Stimulated activated naive CD8-positive, alpha-beta T cell treated with anti-CD3 and anti-CD28 coated beads, Interleukin-15, amount 100 ng/mL, for 72 hours (primary cell): ENCODE results near the gene TOR4A.
A peak's percentile ranks its signal among the peaks of the same experiment; 100 is the strongest.

Experiments used
- ATAC-seq: fragments of 150-1000 bp; cut with Tn5 transposase; 2 replicates; pipeline ENCODE4 v1.10.0; 2021; ENCODE audit warnings: mild to moderate bottlenecking, moderate library complexity
- DNase-seq, 2 donors: peaks; one replicate each; pipeline ENCODE4 v3.0.0; 2021 to 2022
- H3K27ac Mint-ChIP-seq, 2 donors: one replicate each; pipeline ENCODE4 v1.8.0; 2022; ENCODE audit warnings: mild to moderate bottlenecking in 2 of 2, mixed read lengths in 2 of 2, moderate library complexity in 2 of 2
- H3K27me3 Mint-ChIP-seq: one replicate; pipeline ENCODE4 v1.8.0; 2022; ENCODE audit warnings: mixed read lengths
- H3K4me1 Mint-ChIP-seq: one replicate; pipeline ENCODE4 v1.8.0; 2022; ENCODE audit warnings: mild to moderate bottlenecking, mixed read lengths
- H3K4me3 Mint-ChIP-seq, 2 donors: one replicate each; pipeline ENCODE4 v1.8.0; 2022; ENCODE audit warnings: mild to moderate bottlenecking in 2 of 2, mixed read lengths in 2 of 2, moderate library complexity in 1 of 2
- H3K9me3 Mint-ChIP-seq, 2 donors: one replicate each; pipeline ENCODE4 v1.8.0; 2022; ENCODE audit warnings: mixed read lengths in 2 of 2

TOR4A gene

DNA sequence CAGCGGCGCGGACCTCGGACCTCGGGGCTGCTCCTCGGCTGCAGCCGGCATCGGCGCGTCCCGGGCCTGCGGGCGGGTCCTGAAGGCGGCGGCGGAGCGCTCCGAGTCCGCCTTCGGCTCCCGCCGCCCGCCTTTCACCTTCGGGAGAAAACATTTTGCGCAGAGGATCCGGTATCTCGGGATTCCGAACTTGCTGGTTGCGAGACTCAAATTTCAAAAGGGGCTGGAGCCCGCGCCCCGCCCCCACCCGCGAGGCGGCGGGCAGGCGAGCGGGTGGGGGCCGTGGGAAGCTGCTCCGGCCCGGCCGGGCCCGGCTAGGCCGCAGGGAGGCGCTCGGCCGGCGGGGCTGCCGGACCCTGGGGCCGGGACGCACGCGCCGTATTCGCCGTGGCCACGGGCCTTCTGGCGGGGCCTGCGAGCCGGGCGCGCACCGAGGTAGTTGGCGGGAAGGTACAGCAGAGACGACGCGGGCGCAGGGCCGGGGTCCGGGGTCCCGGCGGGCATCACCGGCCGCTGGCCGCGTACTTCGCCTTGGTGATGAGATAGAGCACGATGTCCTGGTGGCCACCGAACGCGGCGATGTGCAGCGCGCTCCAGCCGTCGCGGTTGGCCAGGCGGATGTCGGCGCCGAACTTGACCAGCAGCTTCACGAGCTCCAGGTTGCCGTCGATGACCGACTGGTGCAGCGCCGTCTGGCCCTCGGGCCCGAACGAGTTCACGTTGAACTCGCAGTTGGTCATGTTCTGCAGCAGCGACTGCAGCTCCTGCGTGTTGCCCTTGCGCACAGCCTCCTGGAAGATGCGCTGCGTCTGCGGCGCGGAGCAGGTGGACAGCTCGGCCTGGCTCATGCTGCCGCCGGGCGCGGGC is 23.8 kb downstream of the TOR4A start:
- ATAC-seq (peak; percentile 40), DNase-seq (peak in 1 of 2 donors; percentile 53)
- peak overlapping the region; percentile 85 to 90 for H3K4me3 Mint-ChIP-seq
- peaks cover 53% of the 10 kb centered on the region for H3K4me1 Mint-ChIP-seq
- H3K27me3 Mint-ChIP-seq: peaks cover 47% of the 10 kb centered on the region
- H3K27ac Mint-ChIP-seq: no peak overlapping the region
- H3K9me3 Mint-ChIP-seq: no peaks in the 10 kb centered on the region

DNA sequence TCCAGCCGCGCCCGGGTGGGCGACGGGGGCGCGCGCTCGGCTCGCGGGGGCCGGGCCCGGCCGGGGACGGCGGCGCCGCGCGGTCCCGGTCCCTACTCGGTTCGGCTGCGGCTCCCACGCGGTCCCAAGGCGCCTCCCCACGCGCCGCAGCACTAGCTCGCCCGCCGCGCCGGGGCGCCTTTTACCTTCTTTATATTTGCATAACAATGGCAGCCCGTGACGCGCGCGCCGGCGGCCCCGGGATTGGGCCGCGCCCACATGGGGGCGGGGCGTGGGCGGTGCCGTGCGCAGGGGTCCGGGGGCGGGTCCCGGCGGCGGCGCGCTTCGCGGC is 24.6 kb downstream of the TOR4A start, which contains the start of gene NRARP:
Gene NRARP (minus strand): TSS at position 154 of the 331 bp plus-strand sequence. CDS start 343 bp downstream, outside the sequence.
- ATAC-seq: peak; percentile 81
- peak; percentile 90 to 94 for DNase-seq
- peaks cover 54% of the 10 kb centered on the region for H3K4me1 Mint-ChIP-seq
- no peak within 1 kb of the TSS for H3K27ac Mint-ChIP-seq
- H3K9me3 Mint-ChIP-seq: no peaks in the 10 kb centered on the region
- H3K27me3 Mint-ChIP-seq: peaks cover 43% of the 10 kb centered on the region
- H3K4me3 Mint-ChIP-seq: peak within 1 kb of the TSS; percentile 85 to 90

DNA sequence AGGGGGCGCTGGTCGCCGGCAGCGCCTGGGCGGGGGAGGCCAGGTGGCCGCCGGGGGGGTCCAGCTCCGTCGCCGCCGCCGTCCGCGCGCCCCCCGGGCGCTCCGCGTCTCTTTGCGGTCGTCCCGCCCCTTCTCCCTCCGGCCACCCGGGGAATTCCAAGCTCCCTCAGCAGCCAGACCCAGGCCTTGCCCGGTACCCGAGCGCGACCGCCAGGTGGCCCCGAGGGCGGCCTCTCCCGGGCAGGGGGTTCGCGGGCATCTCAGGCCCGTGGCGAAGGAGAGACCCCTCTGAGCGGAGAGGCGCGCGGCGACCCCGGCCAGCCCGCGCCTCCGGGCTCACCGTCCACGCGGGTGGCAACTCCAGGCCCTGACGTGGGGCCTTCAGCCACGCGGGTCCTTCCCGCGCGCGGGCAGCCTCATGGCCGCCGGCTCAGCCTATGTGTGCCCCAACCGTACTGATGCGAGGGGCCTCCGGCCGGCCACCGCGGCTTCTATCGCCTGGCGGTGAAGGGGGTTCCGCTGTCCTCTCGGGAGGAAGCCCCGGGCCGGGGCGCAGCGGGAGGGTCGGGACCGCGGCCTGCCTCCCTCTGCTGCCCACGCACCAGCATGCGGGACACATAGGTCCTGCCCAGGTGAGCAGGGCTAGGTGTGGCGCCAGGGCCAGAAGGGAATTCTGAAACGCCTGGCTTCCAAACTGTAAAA is 25.1 kb downstream of the TOR4A start:
- ATAC-seq: peak; percentile 57
- Mint-ChIP-seq H3K4me3 (peak overlapping the region; percentile 35 to 56), H3K27me3 (peaks cover 43% of the 10 kb centered on the region), H3K27ac (no peak overlapping the region), H3K4me1 (peaks cover 59% of the 10 kb centered on the region), H3K9me3 (no peaks in the 10 kb centered on the region)
- no peak for DNase-seq

DNA sequence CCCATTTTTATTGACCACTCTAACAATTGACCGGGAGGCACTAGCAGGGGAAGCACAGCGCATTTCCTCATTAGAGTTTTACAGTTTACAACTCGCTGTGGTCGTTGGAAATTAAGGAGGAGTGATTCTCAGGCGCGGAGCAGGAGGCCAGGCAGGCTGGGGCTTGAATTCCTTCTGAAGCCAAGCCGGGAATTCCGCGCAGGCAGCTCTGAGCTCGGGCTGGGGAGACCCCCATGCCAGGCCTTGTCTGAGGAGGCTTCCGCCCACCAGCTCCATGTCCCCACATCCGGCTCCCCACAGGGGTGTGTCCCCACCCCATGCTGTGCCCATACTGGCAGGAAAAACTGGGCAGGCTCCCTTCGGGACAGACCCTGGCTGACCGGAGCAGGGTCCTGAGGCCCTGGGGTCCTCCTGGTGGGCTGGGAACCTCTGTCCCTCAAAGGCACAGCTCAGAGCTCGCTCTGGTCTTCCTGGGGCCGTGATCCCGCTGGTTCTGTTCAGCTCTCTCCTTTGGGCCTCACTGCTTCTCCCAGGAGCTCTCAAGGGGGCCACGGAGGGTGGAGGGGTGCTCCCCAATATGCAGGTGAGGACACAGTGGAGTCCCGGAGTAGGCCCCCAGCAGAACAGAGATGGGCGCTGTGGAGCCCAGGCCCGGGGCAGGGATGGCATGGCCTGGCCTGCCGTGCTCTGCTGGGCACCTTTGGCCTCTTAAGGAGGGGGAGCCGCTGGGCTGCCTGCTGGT is 25.8 kb downstream of the TOR4A start:
- DNase-seq (peak in 1 of 2 donors; percentile 16), ATAC-seq (no peak)
- peaks cover 61% of the 10 kb centered on the region for H3K4me1 Mint-ChIP-seq
- H3K27ac Mint-ChIP-seq: no peak overlapping the region
- H3K27me3 Mint-ChIP-seq: peaks cover 36% of the 10 kb centered on the region
- H3K9me3 Mint-ChIP-seq: no peaks in the 10 kb centered on the region
- peak overlapping the region; percentile 15 to 24 for H3K4me3 Mint-ChIP-seq

DNA sequence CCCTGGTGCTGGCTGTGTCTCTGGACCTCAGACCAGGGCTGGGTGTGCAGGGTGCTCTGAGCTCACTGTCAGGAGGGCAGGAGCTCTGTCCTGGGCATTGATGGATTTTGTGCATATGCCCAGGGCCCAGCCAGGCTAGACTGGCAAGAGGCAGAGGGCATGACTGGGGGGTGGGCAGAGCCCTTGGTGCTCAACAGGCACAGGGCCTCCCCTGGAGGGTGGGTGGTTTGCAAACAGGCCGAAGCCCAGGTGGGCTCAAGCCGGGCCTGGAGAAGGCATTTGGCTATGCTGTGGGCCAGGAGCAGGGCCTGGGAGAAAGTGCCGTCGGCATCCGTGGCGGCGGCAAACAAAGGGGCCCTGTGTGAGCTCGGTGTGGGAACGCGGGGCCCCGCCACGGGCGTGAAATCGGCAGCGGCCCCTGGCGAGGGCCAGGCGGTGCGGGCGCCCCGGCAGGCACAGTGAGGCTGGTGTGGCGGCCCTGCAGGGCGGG is 26.4 kb downstream of the TOR4A start:
- Mint-ChIP-seq H3K9me3 (no peaks in the 10 kb centered on the region), H3K27me3 (peaks cover 30% of the 10 kb centered on the region), H3K27ac (peak overlapping the region in 1 of 2 donors; percentile 59), H3K4me3 (peak overlapping the region in 1 of 2 donors; percentile 24), H3K4me1 (peaks cover 59% of the 10 kb centered on the region)
- no peak for DNase-seq
- ATAC-seq: no peak

DNA sequence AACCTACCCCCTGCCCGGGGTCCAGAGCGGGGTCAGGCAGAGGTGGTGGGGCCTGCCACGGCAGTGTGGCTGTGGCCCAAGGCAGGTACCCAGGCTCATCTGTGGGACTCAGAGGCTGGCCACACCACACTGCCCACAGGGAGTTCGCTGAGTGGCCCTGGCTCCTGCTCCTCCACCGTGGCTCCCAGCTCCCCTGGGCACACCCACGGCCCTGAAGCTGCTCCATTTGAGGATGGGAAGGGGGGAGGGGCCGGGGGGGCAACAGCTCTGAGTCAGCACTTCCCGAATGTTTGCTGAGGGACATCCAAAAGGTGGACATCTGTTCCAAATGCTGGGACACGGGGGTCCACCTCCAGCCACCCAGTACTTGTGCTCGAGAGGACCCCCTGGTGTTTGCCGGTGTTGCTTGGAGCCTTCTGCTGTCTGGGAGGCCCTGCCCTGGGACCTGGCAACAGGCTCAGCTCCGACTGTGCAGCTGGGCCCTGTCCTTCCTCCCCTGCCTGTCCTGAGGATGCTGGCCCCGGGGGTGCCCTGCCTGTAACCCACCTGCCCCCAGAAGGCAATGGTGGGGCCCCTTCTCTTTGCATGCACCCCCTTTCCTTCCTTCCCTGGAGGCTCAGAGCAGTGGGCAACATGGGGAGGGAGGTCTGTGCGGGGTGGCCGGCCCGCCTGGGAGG is 27.0 kb downstream of the TOR4A start:
- Mint-ChIP-seq H3K9me3 (no peaks in the 10 kb centered on the region), H3K4me3 (no peak overlapping the region), H3K4me1 (peaks cover 56% of the 10 kb centered on the region), H3K27me3 (peaks cover 25% of the 10 kb centered on the region), H3K27ac (no peak overlapping the region)
- DNase-seq (peak in 1 of 2 donors; percentile 18), ATAC-seq (no peak)

DNA sequence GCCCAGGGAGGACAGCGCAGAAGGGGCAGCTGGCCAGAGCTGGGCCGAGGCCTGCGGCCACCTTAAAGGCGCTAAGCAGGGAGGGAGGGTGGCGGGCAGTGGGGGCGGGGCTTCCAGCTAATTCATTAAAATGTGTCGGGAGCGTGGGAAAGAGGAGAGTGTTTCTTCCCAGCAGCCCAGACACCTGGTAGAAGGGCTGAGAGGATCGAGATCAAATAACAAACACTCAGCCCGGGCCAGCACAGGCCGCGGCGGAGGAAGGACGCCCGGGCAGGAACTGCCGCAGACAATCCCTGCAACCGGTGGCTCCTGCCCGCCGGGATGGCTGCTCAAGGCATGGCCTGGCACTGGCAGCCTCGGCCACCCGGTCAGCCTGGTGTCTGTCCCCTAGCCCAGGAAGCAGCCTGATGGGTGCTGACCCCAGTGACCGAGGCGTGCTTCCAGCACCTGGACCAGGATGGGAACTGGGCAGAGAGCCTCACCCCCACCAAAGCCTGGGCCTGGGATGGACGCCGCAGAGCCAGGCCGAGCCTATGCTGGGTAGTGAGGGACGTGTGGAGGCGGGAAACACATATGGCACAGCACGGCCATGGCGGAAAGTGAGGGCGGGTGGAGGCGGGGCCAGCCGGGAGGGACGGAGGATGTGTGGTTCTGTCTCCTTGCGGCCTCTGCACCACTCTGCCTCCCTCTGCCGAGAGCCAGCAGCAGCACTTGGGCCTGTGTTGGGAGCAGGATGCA is 27.7 kb downstream of the TOR4A start:
- H3K4me3 Mint-ChIP-seq: peak overlapping the region; percentile 28 to 63
- no peaks in the 10 kb centered on the region for H3K9me3 Mint-ChIP-seq
- H3K4me1 Mint-ChIP-seq: peaks cover 51% of the 10 kb centered on the region
- DNase-seq (peak; percentile 58 to 70), ATAC-seq (peak; percentile 59)
- H3K27me3 Mint-ChIP-seq: peaks cover 18% of the 10 kb centered on the region
- H3K27ac Mint-ChIP-seq: no peak overlapping the region

DNA sequence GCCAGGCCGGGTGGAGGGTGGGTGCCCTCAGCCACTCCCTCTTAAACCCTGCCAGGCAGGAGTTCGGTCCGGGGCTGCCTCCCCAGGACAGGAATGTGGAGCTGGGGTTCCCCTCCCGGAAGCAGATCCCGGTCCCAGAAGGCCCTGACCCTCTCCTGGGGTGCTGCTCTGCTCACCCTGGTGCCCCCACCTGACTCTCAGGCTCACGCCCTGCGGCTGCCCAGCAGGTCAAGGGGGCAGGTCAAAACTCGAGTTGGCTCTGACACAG is 28.2 kb downstream of the TOR4A start:
- ATAC-seq: no peak
- DNase-seq: peak in 1 of 2 donors; percentile 14
- no peaks in the 10 kb centered on the region for H3K9me3 Mint-ChIP-seq
- H3K4me3 Mint-ChIP-seq: peak overlapping the region in 1 of 2 donors; percentile 63
- H3K27ac Mint-ChIP-seq: no peak overlapping the region
- H3K4me1 Mint-ChIP-seq: peaks cover 48% of the 10 kb centered on the region
- peaks cover 13% of the 10 kb centered on the region for H3K27me3 Mint-ChIP-seq

DNA sequence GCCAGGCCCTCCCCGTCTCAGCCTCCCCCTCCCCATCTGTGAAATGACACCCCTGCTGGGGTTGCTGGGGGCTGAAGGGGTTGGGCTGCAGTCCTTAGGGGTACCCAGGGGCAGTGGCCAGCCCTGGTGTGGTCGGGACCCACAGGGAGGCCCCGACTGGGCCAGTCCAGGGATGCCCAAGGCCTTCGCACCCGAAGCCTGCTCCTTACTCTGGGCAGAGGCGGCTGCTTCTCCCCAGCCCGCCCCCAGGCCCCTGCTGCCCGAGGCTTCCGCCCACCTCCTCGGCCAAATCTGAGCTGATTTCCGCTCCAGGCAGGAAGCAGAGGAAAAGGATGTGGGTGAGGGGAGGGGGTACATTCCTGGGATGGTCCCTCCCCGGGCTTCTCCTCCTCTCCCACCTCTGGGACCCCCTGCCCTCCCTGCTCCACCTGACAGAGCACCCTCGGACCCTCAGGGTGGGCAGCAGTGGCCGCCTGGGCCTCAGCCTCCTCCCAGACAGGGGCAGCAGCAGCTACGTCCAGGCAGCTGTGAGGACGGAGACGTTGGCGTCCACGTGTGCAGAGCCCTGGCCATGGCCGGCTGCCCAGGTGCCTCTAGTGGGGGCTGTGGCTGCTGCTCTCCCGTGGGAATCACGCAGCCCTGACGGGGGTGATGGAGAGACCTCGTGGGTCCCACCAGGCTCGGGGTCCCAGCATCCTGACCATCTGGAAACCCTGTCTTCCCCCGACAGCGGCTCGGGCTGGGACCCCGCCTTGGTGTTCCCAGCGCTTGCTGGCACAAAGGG is 28.7 kb downstream of the TOR4A start:
- no peaks in the 10 kb centered on the region for H3K9me3 Mint-ChIP-seq
- DNase-seq: peak; percentile 14 to 31
- no peak for ATAC-seq
- H3K4me3 Mint-ChIP-seq: peak overlapping the region in 1 of 2 donors; percentile 64
- peak overlapping the region in 1 of 2 donors; percentile 27 for H3K27ac Mint-ChIP-seq
- H3K4me1 Mint-ChIP-seq: peaks cover 44% of the 10 kb centered on the region
- H3K27me3 Mint-ChIP-seq: peaks cover 9% of the 10 kb centered on the region

DNA sequence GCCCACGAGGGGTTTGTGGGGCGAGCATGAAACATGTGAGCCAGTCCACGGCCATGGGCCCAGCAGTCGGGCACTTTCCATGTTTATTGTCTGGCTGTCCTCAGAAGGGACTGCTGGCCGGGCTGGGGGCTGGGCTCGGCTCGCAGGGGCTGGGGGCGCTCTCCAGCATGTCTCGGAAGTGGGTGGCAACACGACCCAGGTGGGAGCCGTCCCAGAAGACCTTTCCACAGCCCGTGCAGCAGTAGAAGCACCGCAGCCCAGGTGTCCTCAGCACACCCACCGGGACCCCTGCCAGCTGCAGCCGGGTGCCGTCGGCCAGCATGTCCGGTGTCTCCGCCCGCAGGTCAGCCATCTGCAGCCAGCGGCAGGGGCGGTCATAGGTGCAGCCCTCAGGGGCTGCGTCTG is 29.3 kb downstream of the TOR4A start:
- ATAC-seq (no peak), DNase-seq (no peak)
- Mint-ChIP-seq H3K27me3 (peaks cover 9% of the 10 kb centered on the region), H3K4me3 (peak overlapping the region in 1 of 2 donors; percentile 64), H3K4me1 (peaks cover 44% of the 10 kb centered on the region), H3K27ac (peak overlapping the region in 1 of 2 donors; percentile 27), H3K9me3 (no peaks in the 10 kb centered on the region)

DNA sequence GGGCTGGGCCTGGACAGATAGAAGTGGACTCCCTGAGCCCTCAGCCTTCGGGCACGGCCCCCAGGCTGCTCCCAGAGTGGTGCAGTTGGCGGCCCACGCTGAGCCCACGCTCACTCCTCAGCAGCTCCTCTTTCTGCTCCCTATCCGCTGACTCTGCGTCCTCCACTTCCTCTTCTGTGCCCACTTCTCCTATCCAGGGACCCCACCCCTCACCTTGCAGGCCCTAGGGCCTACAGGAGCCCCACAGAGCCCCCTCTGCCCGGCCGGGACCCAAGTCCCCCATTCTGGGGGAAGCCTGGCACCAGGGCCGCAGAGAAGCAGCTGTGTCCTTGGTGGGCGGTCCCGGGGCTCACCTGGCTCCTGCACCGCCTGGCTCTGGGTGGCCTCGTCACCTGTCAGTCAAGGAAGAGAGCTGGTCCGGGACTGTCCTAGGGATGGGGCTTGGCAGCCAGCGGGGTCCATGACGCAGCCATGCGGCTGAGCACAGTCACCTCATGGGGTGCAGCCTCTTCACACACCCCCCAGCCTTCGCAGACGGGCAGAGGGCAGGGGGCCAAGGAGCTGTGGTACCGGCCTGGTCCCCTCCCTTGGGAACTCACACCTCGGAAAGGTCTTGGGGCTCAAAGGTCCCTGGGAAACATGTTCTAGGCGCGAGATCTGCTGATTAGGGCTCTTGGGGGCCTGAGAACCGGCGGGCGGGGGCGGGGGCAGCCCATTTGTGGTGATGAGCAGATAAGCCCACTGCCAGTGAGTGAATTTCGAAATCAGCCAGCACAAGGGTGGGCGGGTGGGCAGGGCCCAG is 29.9 kb downstream of the TOR4A start:
- Mint-ChIP-seq H3K4me3 (peak overlapping the region in 1 of 2 donors; percentile 51), H3K4me1 (peaks cover 44% of the 10 kb centered on the region), H3K9me3 (no peaks in the 10 kb centered on the region), H3K27me3 (peaks cover 9% of the 10 kb centered on the region), H3K27ac (no peak overlapping the region)
- ATAC-seq (no peak), DNase-seq (no peak)

DNA sequence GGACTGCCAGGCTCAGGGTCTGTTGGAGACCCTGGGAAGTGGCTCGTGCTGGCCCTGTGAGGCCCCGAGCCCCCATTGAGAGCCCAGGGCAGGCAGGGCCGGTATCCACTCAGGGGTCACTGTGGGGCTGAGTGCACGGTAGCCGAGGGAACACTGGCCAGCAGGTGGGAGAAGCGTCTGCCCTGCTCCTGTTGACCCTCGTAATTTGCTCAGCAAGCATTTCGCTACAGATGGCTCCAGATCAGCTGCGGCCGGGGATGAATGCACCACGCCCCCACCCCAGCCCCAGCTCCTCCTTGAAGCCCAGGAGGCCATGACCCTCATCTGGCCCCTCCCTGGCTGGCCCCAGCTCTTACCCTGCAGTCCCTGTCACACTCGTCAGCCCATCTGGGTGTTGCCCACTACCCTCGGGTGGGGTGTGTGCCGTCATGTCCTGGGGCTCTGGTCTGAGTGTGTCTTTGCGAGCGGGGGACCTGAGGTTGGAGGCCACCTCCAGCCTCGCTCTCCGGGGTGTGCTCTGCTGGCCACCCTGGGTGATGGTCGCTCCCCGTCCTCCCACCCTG is 30.6 kb downstream of the TOR4A start:
- Mint-ChIP-seq H3K4me3 (no peak overlapping the region), H3K9me3 (no peaks in the 10 kb centered on the region), H3K27ac (no peak overlapping the region)

More for the DNA sequence above, 30.6 kb downstream of the TOR4A start:
- Mint-ChIP-seq H3K27me3 (peaks cover 9% of the 10 kb centered on the region), H3K4me1 (peaks cover 43% of the 10 kb centered on the region)
- ATAC-seq (no peak), DNase-seq (no peak)
